T-helper 1 cell treated with Interleukin-12 subunit alpha and Interleukin-12 subunit beta and Interleukin-4 antibody, amounts not matched to agents 30 μg/mL and 1 μg/mL, for 36 hours (primary cell): Measurements from ENCODE around the gene GPX6.
"Not testable (repeated sequence)": the region's sequence is repeated elsewhere in the genome, so short reads cannot be mapped to it uniquely, and the experiment has no call there.

Experiments used
- H3K27ac Mint-ChIP-seq: one replicate; pipeline ENCODE4 v1.8.0; 2021; ENCODE audit warnings: mild to moderate bottlenecking, mixed read lengths
- H3K27me3 Mint-ChIP-seq: one replicate; pipeline ENCODE4 v1.8.0; 2021; ENCODE audit warnings: low read depth, mixed read lengths
- H3K36me3 Mint-ChIP-seq: one replicate; pipeline ENCODE4 v1.8.0; 2021; ENCODE audit warnings: low read depth, mixed read lengths
- H3K4me1 Mint-ChIP-seq: one replicate; pipeline ENCODE4 v1.8.0; 2021; ENCODE audit warnings: low read depth, mixed read lengths
- H3K4me3 Mint-ChIP-seq: one replicate; pipeline ENCODE4 v1.8.0; 2021; ENCODE audit warnings: mild to moderate bottlenecking, moderate library complexity, mixed read lengths
- H3K9me3 Mint-ChIP-seq: one replicate; pipeline ENCODE4 v1.8.0; 2021; ENCODE audit warnings: mixed read lengths

Gene GPX6

DNA sequence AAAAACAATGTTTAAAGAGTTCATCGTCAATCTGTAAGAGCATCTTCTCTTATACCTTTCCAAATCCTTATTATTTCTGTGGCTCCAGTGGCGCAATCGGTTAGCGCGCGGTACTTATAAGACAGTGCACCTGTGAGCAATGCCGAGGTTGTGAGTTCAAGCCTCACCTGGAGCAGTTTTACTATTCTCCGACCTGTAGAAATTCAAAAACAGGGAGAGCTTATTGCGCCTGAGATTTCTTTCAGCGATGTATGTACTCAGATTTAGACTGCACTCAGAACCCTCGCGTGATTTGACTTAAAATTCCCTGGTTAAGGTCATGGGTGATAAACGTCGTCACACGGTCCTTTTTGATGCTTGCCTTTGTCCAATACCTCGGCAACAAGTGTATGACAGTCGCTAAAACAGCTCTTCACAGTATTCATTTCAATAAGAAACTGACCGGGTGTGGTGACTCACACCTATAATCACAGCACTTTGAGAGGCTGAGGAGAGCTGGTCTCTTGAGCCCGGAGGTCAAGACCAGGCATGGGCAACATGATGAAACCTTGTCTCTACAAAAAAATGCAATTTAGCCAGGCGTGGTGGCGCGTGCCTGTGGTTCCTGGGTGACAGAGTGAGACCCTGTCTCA lies 22.0 kb upstream of the GPX6 start:
- Mint-ChIP-seq H3K4me3 (no peak overlapping the region), H3K27ac (no peak overlapping the region), H3K36me3 (no peaks in the 10 kb centered on the region), H3K27me3 (peaks cover 70% of the 10 kb centered on the region), H3K4me1 (peaks cover 16% of the 10 kb centered on the region), H3K9me3 (no peaks in the 10 kb centered on the region)

DNA sequence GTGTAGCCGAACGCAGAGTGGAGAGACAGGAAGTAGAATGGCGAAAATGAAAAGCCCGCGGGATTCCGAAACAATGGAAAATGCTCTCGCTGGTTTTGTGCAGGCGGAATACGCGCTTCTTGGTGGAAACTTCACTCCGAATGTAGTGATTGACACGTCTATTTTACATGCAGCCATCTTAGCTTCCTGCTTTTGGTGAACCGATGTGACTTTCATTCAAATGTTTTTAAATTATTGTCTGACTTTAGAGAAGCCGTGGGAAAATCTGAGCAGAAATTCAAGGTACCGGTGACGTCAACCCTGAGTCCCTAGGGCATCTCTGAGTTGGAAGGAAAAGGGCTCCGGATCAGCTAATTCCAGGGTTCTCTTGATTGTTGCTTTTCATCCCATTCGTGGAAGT lies 21.5 kb upstream of the GPX6 start:
- Mint-ChIP-seq H3K9me3 (no peaks in the 10 kb centered on the region), H3K36me3 (no peaks in the 10 kb centered on the region), H3K4me3 (peak overlapping the region; percentile 58), H3K4me1 (peaks cover 10% of the 10 kb centered on the region), H3K27ac (no peak overlapping the region), H3K27me3 (peaks cover 65% of the 10 kb centered on the region)

DNA sequence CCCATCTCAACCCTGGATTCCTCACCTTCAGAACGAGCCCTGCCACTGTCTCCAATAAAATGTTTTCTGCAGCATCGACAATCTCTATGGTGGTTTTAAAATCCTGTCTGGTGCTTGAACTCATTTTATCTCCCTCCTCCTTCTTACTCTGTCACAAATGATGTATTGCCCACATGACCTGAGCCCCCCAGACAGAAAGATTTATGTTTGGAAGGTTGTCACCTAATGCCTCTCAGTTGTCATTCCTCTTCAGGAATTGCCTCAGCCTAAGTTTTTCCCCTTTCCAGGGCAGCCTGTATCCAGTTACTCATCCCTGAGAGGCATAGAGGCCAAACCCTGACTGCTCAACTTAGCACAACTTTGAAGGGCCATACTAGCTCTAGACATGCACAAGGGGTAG lies 19.3 kb upstream of the GPX6 start:
- H3K4me1 Mint-ChIP-seq: peaks cover 8% of the 10 kb centered on the region
- no peak overlapping the region for H3K4me3 Mint-ChIP-seq
- no peaks in the 10 kb centered on the region for H3K36me3 Mint-ChIP-seq
- peaks cover 70% of the 10 kb centered on the region for H3K27me3 Mint-ChIP-seq
- H3K9me3 Mint-ChIP-seq: no peaks in the 10 kb centered on the region
- no peak overlapping the region for H3K27ac Mint-ChIP-seq

DNA sequence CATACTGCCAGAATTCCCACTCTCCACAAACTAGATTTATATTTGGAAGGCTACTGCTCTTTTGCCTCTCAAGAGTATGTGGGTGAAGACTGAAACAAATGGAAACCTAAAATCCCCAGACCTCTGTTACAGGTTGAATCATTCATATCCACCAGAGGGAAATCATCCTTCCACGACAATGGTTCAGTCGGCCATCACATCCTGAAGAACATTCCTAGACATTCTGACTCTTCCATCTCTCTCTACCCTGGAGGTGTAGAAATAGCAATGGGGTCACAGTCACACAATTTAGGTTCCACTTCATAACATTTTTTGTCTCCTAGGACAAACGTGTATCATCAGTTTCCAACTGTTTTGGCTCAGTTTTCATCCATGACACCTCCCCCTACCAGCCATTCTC lies 18.7 kb upstream of the GPX6 start:
- no peaks in the 10 kb centered on the region for H3K9me3 Mint-ChIP-seq
- H3K27ac Mint-ChIP-seq: no peak overlapping the region
- peaks cover 67% of the 10 kb centered on the region for H3K27me3 Mint-ChIP-seq
- no peak overlapping the region for H3K4me3 Mint-ChIP-seq
- H3K36me3 Mint-ChIP-seq: no peaks in the 10 kb centered on the region
- peaks cover 8% of the 10 kb centered on the region for H3K4me1 Mint-ChIP-seq

DNA sequence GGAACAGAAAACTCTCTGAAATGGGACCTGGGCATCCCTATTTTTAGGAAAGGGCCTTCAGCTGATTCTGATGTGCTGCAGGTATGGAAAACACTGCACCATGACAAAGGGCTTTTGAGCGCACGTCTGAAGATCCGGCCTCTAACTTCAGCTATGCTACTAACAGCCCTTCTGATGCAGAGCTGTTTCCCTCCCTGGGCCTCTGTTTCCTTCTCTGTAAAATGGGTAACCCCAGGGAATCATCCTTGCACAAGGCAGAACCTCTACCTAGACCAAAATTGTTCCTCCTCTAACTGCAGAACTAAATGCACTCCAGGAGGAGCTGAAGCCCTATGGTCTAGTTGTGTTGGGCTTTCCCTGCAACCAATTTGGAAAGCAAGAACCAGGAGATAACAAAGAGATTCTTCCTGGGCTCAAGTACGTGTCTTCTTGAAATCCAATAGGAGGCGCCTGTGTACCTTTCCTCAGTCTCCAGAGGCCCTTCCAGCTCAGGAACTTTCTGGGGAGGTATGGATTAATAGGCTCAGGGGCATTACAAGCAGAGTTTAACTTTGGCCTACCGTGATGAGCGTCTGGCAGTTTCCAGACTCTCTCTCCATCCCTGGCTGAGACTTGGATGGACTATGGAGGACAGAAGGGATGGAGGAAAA lies 16.0 kb upstream of the GPX6 start:
- H3K9me3 Mint-ChIP-seq: no peaks in the 10 kb centered on the region
- no peak overlapping the region for H3K4me3 Mint-ChIP-seq
- H3K4me1 Mint-ChIP-seq: peaks cover 3% of the 10 kb centered on the region
- H3K27ac Mint-ChIP-seq: no peak overlapping the region
- H3K36me3 Mint-ChIP-seq: no peaks in the 10 kb centered on the region
- peaks cover 60% of the 10 kb centered on the region for H3K27me3 Mint-ChIP-seq

DNA sequence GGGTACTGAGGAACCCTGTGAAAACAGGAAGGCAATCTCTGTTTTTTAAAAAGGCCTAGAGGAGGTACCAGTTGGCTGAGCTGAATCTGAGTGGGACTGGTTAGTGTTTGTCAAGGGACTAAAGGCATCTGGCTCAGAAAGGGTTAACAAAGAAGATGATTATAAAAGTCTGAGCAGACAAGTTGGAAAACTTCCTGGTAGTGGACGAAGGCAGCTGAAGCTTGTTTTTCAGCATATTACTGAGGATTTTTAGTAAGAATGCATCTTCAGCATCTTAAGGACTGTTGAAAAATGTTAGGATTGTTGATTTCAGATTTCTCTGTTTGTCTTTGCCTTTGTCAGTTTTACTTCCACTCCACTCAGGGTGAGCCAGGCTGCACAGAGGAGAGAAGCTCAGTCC lies 15.2 kb upstream of the GPX6 start:
- peaks cover 4% of the 10 kb centered on the region for H3K4me1 Mint-ChIP-seq
- no peaks in the 10 kb centered on the region for H3K9me3 Mint-ChIP-seq
- H3K36me3 Mint-ChIP-seq: no peaks in the 10 kb centered on the region
- peaks cover 61% of the 10 kb centered on the region for H3K27me3 Mint-ChIP-seq
- H3K27ac Mint-ChIP-seq: no peak overlapping the region
- no peak overlapping the region for H3K4me3 Mint-ChIP-seq

DNA sequence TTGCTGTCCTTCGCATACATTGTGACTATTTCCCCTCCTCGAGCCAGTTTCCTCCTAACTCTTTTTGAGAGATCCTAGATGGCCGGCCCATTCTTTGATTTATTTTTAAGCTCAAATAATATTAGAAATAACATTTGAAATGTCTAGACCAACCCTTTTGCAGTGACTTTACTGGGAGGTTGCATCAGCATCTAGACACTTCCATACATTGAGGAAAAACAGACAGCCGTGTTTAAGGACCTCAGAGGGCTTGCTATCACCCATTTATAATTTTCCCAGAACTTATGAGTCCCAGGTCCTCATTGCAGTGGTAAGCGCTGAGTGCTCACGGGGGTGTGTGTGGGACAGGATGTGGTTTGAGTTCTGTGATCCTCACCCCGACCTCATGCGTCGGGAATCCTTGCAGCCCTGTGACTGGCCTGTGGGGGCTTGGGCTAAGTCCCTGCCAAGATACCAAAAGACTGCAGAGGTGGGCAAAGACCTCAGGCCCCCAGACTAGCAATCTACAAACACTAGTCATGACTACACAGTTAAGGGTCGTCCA lies 10.0 kb upstream of the GPX6 start, which contains the start of gene GPX5:
GPX5 (plus strand) TSS at position 386 of the 544 bp plus-strand sequence; CDS start at position 519, 133 bp downstream.
- Mint-ChIP-seq H3K4me1 (peaks cover 16% of the 10 kb centered on the region), H3K4me3 (no peak within 1 kb of the TSS), H3K27me3 (peaks cover 69% of the 10 kb centered on the region), H3K27ac (no peak within 1 kb of the TSS), H3K36me3 (no peaks in the 10 kb centered on the region), H3K9me3 (no peaks in the 10 kb centered on the region)

DNA sequence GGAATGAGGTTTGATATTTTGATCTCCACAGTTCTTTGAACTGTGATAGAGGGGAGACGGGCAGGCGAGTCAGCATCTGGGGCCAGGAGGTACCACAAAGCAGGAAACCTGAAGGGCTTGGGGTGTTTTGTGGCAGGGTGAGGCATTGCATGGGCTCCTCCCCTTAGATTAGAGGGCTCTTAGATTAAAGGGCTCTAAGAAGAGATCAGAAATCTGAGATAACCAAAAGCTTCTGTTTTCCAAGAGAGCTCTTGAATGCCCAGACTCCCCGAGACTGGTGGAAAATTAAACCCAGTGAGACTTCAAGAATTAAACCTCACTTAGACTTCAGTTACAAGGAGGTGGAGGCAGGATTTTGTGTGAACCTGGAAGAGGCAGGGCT lies 7.6 kb upstream of the GPX6 start:
- Mint-ChIP-seq H3K27me3 (peaks cover 70% of the 10 kb centered on the region), H3K4me3 (no peak overlapping the region), H3K27ac (no peak overlapping the region)

DNA sequence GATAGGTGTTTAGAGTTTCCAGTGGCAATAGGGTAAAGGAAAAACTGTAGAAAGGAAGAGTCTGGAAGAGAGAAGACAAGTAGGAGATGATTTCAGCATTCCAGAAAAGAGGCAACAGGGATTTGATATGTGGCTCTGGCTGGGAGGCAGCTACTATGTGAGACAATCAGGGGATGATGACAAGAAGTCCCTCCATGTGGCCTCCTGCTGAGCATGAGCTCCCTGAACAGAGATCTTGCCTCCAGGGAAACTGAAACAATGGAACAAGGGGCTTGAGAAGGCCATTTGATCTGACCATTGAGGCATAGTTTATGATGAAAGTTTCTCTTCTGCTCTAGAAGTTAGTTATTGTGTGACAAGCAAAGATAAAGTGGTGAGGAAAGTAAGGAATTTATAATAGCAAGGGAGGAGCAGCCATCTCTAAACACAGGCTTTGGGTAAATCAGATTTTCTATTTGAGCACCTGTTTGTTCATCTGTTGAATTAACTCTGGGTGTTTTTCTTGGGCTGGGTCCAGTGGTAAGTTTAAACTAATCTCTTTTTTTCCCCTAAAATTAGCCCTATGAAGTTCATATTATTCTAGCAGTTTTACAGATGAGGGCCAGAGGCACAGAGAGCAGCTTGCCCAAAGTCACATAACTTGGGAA lies 7.1 kb upstream of the GPX6 start:
- no peak overlapping the region for H3K27ac Mint-ChIP-seq
- no peak overlapping the region for H3K4me3 Mint-ChIP-seq
- no peaks in the 10 kb centered on the region for H3K36me3 Mint-ChIP-seq
- no peaks in the 10 kb centered on the region for H3K9me3 Mint-ChIP-seq
- peaks cover 69% of the 10 kb centered on the region for H3K27me3 Mint-ChIP-seq
- H3K4me1 Mint-ChIP-seq: peaks cover 16% of the 10 kb centered on the region

More for the DNA sequence above, 7.6 kb upstream of the GPX6 start:
- no peaks in the 10 kb centered on the region for H3K36me3 Mint-ChIP-seq
- H3K9me3 Mint-ChIP-seq: no peaks in the 10 kb centered on the region
- peaks cover 16% of the 10 kb centered on the region for H3K4me1 Mint-ChIP-seq

DNA sequence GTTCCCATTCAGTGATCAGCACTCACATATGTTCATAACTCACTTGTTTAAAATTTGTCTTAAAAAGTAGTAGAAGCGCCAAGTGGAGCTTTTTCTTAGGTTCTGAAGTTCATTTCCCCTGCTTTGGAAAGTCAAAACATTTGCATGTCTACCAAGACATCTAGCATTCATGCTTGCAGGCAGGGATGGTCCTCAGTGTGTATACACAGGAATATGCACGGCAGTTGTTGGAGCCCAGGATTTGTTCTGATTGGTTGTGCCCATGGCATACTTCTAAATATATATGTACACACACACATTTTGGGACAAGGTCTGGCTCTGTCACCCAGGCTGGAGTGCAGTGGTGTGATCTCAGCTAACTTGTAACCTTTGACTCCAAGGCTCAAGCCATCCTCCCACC lies 2.4 kb upstream of the GPX6 start:
- no peaks in the 10 kb centered on the region for H3K9me3 Mint-ChIP-seq
- H3K4me1 Mint-ChIP-seq: peaks cover 4% of the 10 kb centered on the region
- H3K4me3 Mint-ChIP-seq: no peak overlapping the region
- H3K27me3 Mint-ChIP-seq: peaks cover 70% of the 10 kb centered on the region
- H3K36me3 Mint-ChIP-seq: no peaks in the 10 kb centered on the region
- H3K27ac Mint-ChIP-seq: no peak overlapping the region

DNA sequence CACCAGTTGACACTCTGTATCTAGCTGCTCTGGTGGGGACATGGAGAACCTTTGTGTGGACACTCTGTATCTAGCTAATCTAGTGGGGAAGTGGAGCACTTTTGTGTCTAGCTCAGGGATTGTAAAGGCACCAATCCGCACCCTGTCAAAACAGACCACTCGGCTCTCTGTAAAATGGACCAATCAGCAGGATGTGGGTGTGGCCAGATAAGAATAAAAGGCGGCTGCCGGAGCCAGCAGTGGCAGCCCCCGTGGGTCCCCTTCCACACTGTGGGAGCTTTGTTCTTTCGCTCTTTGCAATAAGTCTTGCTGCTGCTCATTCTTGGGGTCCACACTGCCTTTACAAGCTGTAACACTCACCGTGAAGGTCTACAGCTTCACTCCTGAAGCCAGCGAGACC lies 3.2 kb downstream of the GPX6 start:
- H3K36me3 Mint-ChIP-seq, H3K27ac Mint-ChIP-seq, H3K9me3 Mint-ChIP-seq, H3K4me3 Mint-ChIP-seq, H3K4me1 Mint-ChIP-seq: not testable (repeated sequence)
- peaks cover 38% of the 10 kb centered on the region for H3K27me3 Mint-ChIP-seq

DNA sequence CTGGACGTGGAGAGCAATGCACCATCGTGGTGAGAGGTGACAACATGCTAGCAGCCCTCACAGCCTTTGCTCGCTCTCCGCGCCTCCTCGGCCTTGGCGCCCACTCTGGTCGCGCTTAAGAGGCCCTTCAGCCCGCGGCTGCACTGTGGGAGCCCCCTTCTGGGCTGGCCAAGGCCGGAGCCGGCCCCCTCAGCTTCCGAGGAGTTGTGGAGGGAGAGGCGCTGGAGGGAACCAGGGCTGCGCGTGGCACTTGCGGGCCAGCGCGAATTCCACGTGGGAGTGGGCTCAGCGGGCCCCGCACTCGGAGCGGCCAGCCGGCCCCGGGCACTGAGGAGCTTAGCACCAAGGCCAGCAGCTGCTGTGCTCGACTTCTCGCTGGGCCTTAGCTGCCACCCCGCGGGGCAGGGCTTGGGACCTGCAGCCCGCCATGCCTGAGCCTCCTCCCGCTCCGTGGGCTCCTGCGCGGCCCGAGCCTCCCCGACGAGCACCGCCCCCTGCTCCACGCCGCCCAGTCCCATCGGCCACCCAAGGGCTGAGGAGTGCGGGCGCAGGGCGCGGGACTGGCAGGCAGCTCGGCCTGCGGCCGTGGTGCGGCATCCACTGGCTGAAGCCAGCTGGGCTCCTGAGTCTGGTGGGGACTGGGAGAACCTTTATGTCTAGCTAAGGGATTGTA lies 3.8 kb downstream of the GPX6 start:
- peaks cover 34% of the 10 kb centered on the region for H3K27me3 Mint-ChIP-seq
- H3K4me1 Mint-ChIP-seq: peaks cover 9% of the 10 kb centered on the region
- no peak overlapping the region for H3K4me3 Mint-ChIP-seq
- H3K9me3 Mint-ChIP-seq: no peaks in the 10 kb centered on the region
- H3K36me3 Mint-ChIP-seq: no peaks in the 10 kb centered on the region
- H3K27ac Mint-ChIP-seq: no peak overlapping the region

DNA sequence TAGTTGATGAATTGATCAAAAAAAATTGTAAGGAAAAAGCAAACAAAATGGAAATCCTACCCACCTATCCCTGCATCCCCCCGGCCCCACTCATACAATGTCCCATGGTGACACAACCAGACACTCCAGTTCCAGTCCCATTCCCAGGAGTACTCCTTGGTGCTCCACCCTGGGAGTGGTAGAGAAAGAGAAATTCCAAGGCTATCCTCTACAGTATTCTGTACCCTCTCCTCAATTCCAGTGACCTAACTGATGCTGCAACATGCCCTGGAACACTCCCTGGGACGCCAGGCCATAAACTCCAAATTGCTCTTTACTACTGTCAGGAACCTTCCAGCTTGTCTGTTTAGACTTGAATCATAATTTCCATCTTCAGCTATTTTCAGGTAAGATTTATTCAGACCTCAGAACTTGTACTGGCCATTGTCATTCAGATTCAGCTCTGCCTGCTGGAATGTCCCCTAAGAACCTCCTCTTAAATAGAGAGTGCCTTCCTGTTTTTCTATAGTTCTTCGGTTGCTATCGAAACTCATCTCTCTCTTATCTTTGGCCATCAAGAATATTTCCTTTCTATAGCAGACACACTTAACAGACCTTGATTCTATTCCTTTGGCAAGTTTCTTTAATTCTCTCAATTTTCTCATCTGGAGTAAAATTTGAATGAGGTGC lies 8.7 kb downstream of the GPX6 start:
- peak overlapping the region; percentile 23 for H3K27ac Mint-ChIP-seq
- peaks cover 22% of the 10 kb centered on the region for H3K27me3 Mint-ChIP-seq
- H3K4me1 Mint-ChIP-seq: peaks cover 14% of the 10 kb centered on the region
- no peaks in the 10 kb centered on the region for H3K36me3 Mint-ChIP-seq
- no peaks in the 10 kb centered on the region for H3K9me3 Mint-ChIP-seq
- H3K4me3 Mint-ChIP-seq: peak overlapping the region; percentile 10

DNA sequence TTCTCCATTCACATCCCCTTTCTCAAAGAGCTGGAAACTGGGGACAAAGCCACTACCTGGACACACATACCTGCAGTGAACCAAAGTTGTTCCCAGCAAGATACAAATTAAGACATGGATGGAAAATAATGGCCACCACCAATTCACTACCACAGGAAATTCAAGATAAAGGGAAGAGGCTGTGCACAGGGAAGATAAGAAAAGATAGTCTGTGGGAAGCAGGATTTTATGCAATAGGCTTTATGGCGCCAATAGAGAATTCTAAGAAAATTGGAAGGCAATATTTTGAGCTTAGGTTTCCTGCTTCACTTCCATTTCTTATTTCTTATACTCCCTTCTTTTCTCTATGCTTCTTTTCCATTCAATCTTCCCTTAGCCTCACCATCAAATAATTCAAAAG lies 9.9 kb downstream of the GPX6 start:
- Mint-ChIP-seq H3K27me3 (peaks cover 22% of the 10 kb centered on the region), H3K36me3 (no peaks in the 10 kb centered on the region), H3K27ac (no peak overlapping the region), H3K9me3 (no peaks in the 10 kb centered on the region), H3K4me3 (no peak overlapping the region), H3K4me1 (peaks cover 14% of the 10 kb centered on the region)
